ENCODE data around the gene RABEPK. TPM values are rescaled to one million over a fixed set of nuclear protein-coding genes. Genes with fewer than 3 reads are reported as not detected.
A peak's percentile ranks its signal among the peaks of the same experiment; 100 is the strongest.
"Not testable (repeated sequence)": the region's sequence is repeated elsewhere in the genome, so short reads cannot be mapped to it uniquely, and the experiment has no call there.

RABEPK gene
- total RNA-seq, 2 donors from 2014 or later: 10.3 to 11.0 TPM

DNA sequence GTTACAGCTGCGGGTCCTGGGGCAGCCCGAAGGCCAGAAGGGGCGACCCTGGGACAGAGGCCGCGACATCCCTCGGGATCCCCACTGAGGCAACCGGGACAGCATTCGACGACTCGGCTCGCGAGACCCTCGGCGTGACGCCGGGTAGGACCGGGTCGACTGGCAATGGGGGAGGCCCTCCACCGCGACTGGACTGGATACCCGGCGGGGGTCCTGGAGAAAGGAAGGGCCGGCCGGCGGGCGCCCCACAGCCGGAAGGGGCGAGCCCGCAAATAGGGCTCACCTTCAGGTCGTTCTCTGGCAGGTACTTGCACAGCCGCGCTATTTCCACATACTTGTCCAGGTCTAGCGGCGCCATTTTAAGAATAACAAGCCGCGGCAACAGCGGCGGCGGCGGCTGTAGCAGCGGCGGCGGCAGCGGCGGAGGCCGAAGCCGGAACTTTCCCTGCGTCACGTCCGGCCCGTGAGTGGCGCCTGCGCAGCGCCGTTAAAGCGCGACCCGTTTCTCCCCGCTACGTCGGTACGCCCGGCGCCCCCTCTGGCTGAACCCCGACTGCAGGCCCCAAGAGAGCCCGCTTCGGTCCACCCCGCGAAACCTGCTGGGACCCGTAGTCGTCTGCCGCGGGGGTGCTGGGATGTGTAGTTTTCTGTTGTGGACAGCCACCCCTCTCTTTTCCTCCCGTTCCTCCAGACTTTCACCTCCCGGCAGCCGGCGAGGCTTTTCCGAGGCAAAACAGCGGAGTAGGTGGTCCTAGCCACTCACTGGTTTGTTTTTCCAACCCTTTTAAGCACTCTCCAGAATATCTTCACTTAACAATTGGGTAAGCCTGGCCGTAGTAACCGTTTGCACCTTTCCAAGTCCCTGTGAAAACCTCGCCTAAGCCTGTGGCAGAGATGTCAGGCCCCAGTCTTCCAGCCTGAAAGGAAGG lies 10.7 kb upstream of the RABEPK start, which contains the start of gene PPP6C:
TSS of gene PPP6C (minus strand) at position 443 of the 929 bp plus-strand sequence. CDS start at position 358, 85 bp downstream.
- ATAC-seq (peak; percentile 97), DNase-seq (peak; percentile 98 to 99)
- intact Hi-C loops (cut with DNase I, micrococcal nuclease): no loop called here

DNA sequence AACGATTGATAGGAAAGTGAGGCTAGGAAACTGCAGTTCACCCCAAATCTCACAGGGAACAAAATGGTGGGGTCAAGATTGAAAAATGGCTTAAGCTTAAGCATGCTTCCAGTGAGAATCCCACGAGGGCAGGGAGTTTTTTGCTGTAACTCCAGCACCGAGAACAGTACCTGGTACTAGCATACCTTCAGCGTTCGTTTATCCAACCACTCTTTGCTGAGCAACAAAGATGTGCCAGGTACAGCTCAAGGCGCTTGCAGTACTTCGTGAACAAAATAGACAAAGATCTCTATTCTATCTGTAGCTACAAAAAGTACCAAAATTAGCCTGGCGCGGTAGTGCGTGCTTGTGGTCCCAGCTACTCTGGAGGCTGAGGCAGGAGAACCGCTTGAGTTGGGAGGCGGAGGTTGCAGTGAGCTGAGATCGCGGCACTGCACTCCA lies 10.0 kb upstream of the RABEPK start:
- DNase-seq: peak in 1 of 2 donors; percentile 20
- ATAC-seq: no peak
- intact Hi-C loops (cut with DNase I, micrococcal nuclease): no loop called here

DNA sequence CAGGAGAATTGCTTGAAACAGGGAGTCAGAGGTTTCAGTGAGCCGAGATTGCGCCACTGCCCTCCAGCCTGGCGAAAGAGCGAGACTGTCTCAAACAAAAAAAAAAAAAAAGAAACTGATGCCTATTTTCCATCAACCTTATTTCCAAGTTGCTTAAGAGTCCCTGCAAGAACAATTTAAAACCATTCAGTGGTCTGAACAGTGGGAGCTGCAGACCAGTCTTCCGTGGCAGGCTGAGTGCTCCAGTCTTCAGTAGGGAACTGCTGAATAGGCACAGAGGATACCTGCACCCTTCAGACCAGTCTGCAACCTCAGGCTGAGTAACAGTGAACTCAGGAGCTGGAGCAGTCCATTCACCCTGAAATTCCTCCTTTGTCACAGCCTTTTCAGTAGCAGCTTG lies 5.9 kb upstream of the RABEPK start:
- ATAC-seq; intact Hi-C loops (cut with DNase I, micrococcal nuclease); DNase-seq: not testable (repeated sequence)

DNA sequence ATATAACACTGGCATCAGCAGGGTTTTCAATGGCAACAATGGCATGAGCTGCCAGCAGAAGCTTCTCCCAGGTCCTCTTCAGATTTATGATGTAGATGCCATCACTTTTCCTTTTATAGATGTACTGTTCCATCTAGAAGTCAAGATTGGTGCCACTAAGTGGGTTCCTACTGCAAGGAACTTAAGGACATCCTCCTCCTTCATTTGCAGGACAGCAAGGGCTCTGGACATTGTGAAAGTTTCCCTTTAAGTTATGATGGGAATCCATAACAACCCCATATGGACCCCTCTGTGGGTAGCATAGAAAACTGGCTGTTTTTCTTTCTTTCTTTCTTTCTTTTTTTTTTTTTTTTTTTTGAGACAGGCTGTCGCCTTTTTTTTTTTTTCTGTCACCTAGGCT lies 4.8 kb upstream of the RABEPK start:
- DNase-seq; intact Hi-C loops (cut with DNase I, micrococcal nuclease); ATAC-seq: not testable (repeated sequence)

DNA sequence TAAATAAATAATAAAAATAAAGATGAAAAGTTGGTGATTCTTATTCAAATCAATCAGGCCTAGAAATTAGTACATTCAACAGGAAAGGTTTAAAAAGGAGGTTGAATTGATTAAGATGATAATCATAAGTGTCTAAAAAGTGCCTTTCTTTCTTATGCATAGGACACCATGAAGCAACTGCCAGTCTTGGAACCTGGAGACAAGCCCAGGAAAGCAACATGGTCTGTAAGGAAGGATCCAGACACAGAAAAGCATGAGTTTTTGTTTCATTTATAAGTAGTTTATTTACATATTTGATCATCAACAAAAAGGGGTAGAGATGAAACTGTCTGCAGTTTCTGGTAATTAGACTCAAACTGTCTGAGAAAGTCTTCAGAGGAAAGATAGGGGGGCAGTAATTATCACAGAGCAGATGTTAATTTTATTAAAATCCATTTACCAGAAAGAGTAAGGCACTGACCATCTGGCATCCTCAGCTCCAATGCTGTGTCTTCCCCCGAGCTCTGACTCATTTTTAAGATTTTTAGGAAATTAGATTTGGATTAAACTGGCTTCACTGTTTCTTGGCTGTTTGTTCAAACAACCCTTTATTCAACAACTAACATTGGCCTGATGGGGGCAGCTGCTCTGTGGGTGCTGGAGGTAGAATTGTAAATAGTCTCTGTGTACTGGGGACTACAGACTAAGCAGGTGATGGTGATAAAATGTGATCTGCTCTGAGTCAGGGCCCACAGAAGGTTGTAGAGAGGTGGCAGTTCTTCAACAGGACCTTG lies 2.7 kb downstream of the RABEPK start:
- ATAC-seq (no peak), DNase-seq (no peak)
- intact Hi-C loops (cut with DNase I, micrococcal nuclease): no loop called here

DNA sequence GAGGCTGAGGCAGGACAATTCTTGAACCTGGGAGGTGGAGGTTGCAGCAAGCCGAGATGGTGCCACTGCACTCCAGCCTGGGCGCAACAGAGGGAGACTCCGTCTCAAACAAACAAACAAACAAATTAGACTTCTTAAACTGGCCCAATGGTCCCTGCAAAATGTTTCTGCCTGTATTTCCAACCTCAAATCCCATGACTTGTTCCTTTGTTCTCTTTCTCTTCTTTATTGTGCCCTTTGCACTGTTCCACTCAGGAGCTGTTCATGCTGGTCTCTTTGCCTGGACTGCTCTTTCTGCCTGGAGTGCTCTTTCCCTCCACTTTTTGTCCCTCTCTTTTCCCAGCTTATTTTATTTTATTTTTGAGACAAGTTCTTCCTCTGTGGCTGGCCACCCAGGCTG lies 4.1 kb downstream of the RABEPK start:
- DNase-seq: no peak
- intact Hi-C loops (cut with DNase I, micrococcal nuclease): no loop called here
- ATAC-seq: no peak

DNA sequence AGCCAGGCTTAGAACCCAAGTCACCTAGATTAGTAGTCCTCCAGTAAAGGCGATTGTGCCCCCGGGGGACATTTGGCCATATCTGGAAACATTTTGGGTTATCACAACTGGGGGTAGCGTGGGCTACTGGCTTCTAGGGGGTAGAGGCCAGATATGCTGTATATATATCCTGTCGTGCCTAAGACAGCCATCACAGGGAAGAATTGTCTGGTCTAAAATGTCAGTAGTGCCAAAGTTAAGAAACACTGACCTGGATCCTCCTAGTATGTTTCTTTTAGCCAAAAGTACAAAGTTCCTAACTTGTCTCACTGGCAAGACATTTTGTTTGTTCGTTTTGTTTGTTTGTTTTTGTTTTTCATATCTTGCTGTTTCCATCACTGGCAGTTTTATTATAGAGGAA lies 13.8 kb downstream of the RABEPK start:
- ATAC-seq: no peak
- intact Hi-C loops (cut with DNase I, micrococcal nuclease): no loop called here

DNA sequence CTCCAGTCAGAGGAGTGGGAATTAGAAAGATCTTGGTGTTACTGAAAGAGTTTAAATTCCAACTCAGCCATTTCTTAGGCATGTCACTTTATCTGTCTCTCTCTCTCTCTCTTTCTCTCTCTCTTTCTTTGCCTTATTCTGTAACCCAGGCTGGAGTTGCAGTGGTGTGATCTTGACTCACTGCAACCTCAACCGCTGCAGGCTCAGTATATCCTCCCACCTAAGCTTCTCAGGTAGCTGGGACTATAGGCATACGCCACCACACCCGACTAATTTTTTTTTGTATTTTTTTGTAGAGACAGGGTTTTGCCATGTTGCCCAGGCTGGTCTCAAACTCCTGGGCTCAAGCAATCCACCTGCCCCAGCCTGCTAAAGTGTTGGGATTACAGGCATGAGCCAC lies 18.3 kb downstream of the RABEPK start:
- no peak for DNase-seq
- ATAC-seq: no peak
- intact Hi-C loops (cut with DNase I, micrococcal nuclease): no loop called here

More for the DNA sequence above, 13.8 kb downstream of the RABEPK start:
- DNase-seq: no peak

DNA sequence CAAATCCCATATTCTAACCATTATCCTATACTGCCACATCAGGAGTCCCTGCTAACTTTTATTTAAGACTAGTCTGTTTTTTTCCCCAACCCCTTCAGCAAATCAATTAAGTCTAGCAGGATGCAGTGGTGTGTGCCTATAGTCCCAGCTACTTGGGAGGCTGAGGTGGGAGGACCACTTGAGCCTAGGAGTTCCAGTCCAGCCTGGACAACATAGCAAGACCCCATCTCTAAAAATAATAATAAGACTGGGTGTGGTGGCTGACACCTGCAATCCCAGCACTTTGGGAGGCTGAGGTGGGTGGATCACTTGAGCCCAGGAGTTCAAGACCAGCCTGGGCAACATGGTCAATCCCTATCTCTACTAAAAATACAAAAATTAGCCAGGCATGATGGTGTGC lies 24.5 kb downstream of the RABEPK start:
- DNase-seq; ATAC-seq; intact Hi-C loops (cut with DNase I, micrococcal nuclease): not testable (repeated sequence)

DNA sequence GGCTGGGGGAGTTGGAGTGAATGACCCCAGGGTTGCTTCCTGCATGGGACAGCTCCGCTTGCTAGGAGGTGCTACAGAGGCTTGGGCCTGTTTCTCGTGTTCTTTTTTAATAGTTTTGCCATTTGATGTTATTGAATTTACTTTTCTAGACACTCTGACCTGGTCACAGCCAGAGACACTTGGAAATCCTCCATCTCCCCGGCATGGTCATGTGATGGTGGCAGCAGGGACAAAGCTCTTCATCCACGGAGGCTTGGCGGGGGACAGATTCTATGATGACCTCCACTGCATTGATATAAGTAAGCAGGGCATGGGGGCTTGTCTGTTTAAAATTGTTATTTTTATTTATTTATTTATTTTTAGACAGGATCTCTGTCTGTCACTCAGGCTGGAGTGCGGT lies 27.4 kb downstream of the RABEPK start:
- no peak for ATAC-seq

DNA sequence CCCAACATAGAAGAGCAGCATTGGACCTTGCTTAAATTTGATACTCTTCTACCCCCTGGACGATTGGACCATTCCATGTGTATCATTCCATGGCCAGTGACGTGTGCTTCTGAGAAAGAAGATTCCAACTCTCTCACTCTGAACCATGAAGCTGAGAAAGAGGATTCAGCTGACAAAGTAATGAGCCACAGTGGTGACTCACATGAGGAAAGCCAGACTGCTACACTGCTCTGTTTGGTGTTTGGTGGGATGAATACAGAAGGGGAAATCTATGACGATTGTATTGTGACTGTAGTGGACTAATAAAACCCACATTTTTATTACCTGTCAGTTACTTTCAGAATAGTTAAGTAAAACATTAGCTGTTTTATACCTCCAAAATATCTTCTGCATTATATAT lies 33.3 kb downstream of the RABEPK start:
- peak in 1 of 2 donors; percentile 28 for DNase-seq
- intact Hi-C loops (cut with DNase I, micrococcal nuclease): no loop called here
- peak; percentile 48 for ATAC-seq

More for the DNA sequence above, 27.4 kb downstream of the RABEPK start:
- no peak for DNase-seq
- intact Hi-C loops (cut with DNase I, micrococcal nuclease): no loop called here

DNA sequence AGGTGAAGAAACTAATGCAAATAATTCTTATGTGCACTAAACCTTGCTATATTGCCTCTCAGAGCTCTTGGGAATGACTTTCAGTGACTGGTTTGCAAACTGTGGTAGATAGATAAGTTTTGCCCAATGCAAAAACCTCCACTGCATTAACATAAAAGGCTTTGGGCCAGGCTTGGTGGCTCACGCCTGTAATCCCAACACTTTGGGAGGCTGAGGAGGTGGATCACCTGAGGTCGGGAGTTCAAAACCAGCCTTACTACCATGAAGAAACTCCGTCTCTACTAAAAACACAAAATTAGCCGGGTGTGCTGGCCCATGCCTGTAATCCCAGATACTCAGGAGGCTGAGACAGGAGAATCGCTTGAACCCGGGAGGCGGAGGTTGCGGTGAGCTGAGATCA lies 33.8 kb downstream of the RABEPK start:
- ATAC-seq; DNase-seq; intact Hi-C loops (cut with DNase I, micrococcal nuclease): not testable (repeated sequence)

DNA sequence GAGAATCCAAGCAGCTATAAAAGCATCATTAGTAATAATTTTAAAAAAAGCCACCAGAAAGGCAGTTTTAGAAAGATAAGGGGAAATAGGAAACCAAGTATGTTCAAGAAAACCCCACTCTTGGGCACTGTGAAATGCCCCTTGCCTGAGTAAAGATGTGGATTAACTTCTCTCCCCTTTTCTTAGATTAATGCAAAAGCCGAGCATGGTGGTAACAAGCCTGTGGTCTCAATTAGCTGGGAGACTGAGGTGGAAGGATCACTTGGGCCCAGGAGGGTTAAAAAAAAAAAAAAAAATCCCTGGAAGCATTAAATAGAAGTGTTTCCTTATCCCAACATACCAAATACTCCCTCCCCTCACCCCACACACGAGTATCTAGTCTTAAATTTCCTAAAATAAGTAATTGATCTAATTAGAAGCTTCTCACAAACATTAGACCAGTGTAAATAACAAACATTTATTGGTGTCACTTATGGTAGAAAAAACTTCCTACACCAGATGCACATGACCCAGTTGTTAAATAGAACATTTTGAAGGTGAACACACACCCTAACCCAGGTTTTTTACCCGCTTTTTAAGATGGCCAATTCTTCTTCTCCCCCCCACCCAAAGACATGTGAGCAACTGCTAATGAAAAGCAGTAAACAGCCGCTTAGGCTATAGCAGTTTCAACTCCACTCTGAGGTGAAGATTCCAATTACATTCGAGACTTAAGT lies 35.6 kb downstream of the RABEPK start:
- ATAC-seq (no peak), DNase-seq (no peak)
- intact Hi-C loops (cut with DNase I, micrococcal nuclease): no loop called here

DNA sequence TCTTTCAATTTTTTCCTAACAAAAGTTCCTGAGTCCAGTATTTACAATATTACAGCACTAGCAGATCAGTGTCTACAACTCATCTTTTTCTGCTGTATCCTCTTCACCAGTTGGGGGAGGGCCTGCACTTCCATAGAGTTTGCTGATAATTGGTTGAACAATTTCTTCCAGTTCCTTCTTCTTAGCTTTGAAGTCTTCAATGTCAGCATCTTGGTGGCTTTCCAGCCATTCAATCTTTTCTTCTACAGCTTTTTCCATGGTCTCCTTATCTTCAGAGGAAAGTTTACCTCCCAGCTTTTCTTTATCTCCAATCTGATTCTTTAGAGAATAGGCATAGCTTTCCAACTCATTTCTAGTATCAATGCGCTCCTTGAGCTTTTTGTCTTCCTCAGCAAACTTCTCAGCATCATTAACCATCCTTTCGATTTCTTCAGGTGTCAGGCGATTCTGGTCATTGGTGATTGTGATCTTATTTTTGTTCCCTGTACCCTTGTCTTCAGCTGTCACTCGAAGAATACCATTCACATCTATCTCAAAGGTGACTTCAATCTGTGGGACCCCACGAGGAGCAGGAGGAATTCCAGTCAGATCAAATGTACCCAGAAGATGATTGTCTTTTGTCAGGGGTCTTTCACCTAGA lies 36.3 kb downstream of the RABEPK start:
- DNase-seq; ATAC-seq; intact Hi-C loops (cut with DNase I, micrococcal nuclease): not testable (repeated sequence)

DNA sequence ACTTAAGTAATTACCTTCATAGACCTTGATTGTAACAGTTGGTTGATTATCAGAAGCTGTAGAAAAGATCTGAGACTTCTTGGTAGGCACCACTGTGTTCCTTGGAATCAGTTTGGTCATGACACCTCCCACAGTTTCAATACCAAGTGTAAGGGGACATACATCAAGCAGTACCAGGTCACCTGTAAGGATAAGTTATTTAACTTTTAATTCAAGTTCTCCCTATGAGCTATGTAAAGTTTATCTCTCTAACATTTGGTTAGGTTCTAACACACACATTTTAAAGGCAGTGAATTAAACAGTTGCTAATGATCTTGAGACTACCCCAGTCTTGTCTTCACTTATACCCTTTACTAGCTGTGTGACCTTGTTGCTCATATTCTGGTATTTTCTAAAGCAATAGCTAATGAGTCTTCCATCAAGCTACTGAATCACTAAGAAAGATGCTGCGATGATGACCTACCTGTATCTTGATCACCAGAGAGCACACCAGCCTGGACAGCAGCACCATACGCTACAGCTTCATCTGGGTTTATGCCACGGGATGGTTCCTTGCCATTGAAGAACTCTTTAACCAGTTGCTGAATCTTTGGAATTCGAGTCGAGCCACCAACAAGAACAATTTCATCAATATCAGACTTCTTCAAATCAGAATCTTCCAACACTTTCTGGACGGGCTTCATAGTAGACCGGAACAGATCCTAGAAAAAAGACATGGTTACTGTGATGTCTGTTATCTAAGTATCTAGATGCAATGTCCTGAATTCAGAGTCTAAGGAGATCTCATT lies 38.0 kb downstream of the RABEPK start:
- intact Hi-C loops (cut with DNase I, micrococcal nuclease): no loop called here
- DNase-seq (no peak), ATAC-seq (no peak)

DNA sequence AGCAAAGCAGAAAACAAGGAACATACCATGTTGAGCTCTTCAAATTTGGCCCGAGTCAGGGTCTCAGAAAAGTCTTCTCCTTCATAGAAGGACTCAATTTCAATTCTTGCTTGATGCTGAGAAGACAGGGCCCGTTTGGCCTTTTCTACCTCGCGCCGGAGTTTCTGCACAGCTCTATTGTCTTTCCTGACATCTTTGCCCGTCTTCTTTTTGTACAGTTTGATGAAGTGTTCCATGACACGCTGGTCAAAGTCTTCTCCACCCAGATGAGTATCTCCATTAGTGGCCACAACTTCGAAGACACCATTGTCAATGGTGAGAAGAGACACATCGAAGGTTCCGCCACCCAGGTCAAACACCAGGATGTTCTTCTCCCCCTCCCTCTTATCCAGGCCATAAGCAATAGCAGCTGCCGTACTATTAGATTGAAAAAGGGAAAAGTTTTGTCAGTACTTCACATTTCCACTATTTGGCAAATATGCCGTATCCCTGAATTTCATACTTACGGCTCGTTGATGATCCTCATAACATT lies 38.6 kb downstream of the RABEPK start:
- intact Hi-C loops (cut with DNase I, micrococcal nuclease): no loop called here
- ATAC-seq: no peak
- DNase-seq: no peak

Measured in left colon (tissue), 2 donors.